HG03045 (cell line): ENCODE data around the gene KIF4A.
"Not testable (repeated sequence)": the region's sequence is repeated elsewhere in the genome, so short reads cannot be mapped to it uniquely, and the experiment has no call there.

Experiments
- ATAC-seq: cut with Tn5 transposase; IDR thresholded peaks from one replicate; pipeline ENCODE4 v1.9.1; 2021; ENCODE audit warnings: mild to moderate bottlenecking, moderate library complexity; ENCODE audit not compliant: unreplicated experiment

Gene KIF4A

GRCh38 chrX:70289168-70289792, 624 bp upstream of the KIF4A start:
- ATAC-seq: no peak

- ATAC-seq: no peak
Observed at GRCh38 chrX:70292788-70293187, 2.9 kb downstream of the KIF4A start.

DNA sequence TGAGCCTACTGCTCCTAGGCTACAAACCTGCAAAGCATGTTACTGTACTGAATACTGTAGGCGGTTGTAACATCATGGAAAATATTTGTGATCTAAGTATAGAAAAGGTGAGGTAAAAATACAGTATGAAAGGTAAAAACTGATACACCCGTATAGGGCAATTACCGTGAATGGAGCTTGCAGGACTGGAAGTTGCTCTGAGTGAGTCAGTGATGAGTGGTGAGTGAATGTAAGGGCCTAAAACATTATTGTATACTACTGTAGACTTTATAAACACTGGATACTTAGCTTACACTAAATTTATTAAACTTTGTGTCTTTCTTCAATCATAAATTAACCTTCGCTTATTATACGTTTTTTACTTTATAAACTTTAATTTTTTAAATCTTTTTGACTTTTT, 3.7 kb downstream of the KIF4A start:
- no peak for ATAC-seq

DNA sequence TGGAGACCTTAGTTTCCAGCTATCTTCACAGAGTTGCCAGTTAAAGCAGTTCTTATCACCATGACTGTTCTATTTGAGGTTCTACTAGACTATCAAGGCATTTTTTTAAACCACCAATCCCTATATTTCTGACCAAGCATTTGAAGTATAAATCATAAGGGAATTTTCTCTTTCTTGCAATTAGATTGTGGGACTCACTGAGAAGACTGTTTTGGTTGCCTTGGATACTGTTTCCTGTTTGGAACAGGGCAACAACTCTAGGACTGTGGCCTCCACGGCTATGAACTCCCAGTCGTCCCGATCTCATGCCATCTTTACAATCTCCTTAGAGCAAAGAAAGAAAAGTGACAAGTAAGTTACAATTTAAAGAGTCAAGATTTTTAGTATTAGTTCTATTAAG, 11.8 kb downstream of the KIF4A start:
- no peak for ATAC-seq

GRCh38 chrX:70313503-70313902, 23.6 kb downstream of the KIF4A start:
- no peak for ATAC-seq

DNA sequence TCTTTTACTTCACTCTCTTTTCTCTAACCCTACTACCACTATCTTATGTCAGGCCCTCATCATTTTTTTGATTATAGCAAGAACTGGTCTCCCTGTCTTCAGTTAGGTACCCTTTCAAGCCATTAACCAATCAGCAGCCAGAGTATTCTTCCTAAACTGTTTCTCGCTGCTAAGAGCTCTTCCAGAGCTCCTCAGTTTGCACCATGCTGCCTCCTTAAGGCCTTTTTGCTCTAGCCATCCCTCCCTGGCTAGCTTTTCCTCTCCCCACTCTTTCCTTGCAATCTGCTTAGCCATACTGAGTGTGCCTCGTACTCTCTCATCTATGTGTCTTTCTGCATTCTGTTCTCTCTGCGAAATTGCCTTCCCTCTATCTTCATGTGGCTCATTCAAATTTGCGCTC, 32.9 kb downstream of the KIF4A start:
- no peak for ATAC-seq

- ATAC-seq: not testable (repeated sequence)
Observed at GRCh38 chrX:70323628-70324027, 33.7 kb downstream of the KIF4A start.

GRCh38 chrX:70324326-70324725, 34.4 kb downstream of the KIF4A start:
- no peak for ATAC-seq

DNA sequence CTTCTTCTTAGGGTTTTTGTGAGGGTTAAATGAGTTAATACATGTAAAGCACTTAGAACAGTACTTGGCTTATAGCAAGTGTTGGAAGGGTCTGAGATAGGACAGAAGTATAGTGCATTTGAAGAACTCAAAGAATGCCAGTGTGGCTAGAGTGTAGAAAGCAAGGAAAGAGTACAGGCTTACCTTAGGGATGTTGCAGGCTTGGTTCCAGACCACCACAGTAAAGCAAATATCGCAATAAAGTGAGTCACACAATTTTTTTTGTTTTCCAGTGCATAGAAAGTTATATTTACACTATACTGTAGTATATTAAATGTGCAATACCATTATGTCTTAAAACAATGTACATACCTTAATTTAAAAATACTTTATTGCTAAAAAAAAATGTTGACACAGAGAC, 41.3 kb downstream of the KIF4A start:
- no peak for ATAC-seq

DNA sequence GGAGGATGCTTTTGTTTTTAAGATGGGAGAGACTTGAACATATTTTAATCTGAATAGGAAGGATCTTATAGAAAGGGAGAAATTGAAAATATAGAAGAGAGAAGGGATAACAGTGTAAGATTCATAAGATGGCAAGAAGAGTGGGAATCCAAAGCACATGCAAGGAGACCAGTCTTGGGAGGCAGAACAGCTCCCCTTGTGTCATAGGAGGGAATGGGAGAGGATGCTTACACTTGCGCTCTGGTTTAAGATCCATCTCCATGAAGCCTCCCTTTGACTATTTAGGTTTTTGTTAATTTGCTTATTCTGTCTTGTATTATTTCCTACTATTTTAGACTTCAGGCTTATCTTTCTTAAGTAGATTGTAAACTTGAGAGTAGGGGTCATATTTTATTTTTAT, 42.7 kb downstream of the KIF4A start:
- no peak for ATAC-seq

- ATAC-seq: peak; percentile 97
Observed at GRCh38 chrX:70336767-70337166, 46.9 kb downstream of the KIF4A start.

DNA sequence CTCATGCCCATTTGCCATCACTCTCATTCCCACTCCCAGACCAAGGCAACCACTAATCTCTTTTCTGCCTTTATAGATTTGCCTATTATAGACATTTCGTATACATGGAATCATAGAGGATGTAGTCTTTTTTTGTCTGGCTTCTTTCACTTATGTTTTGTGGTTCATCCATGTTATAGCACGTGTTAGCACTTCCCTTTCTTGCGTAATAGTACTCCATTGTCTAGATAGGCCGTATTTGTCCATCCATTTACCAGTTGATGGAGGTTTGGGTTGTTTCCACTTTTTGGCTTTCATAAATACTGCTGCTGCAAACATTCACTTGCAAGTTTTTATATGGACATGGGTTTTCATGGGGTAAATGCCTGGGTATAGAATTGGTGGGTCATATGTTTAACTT, 48.4 kb downstream of the KIF4A start:
- no peak for ATAC-seq

DNA sequence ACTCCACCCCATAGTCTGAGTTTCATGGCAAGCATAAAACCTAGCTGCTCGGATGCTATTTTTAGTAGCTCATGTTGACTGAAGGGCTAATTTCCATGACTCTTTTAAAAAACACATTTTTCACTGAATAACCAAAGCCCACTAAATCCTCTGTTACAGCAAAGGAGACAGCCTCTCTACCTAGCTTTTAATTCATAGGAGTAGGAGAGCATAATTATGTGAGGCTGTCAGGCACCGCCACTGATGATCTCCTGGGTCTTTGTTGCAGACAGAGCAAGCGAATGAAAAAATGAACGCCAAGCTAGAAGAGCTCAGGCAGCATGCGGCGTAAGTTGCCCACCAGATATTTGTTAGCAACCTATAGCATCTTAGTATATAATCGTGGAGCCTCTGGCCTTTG, 53.5 kb downstream of the KIF4A start:
- ATAC-seq: no peak

DNA sequence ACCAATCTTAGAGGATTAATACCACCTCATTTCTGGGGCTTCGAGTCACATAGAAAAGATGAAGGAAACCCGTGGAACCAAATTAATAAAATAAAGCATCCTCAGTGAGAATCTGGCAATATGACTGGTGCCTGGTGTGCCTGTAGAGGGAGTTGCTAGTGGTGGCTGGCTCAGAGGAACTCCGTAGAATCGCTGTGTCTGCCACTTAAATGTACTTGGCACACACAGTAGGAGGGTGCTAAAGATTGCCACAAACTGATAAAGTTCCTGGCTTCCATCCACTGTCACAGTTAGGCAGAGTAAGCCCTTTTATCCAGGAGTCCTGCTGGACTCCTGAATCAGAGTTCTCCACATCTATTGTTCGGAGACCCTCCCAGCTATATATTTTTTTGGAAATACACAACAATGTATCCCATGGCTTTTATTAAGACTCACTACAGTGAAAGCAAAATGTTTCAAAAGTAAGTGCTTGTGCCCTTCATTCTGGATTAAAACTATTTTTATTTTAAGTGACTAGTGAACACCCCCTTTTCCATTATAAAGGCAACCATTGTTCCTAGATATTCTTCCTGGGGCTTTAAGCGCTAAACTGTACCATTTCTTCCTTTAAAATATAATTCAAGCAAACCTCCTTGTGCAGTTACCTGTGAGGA, 56.6 kb downstream of the KIF4A start:
- ATAC-seq: no peak

DNA sequence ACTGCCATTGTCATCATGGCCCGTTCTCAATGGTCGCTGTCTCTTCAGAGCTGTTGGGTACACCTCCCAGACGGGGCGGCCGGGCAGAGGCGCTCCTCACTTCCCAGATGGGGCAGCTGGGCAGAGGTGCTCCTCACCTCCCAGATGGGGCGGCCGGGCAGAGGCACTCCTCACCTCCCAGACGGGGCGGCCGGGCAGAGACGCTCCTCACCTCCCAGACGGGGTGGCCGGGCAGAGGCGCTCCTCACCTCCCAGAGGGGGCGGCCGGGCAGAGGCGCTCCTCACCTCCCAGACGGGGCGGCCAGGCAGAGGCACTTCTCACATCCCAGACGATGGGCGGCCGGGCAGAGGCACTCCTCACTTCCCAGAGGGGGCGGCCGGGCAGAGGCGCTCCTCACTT, 58.9 kb downstream of the KIF4A start:
- not testable (repeated sequence) for ATAC-seq

DNA sequence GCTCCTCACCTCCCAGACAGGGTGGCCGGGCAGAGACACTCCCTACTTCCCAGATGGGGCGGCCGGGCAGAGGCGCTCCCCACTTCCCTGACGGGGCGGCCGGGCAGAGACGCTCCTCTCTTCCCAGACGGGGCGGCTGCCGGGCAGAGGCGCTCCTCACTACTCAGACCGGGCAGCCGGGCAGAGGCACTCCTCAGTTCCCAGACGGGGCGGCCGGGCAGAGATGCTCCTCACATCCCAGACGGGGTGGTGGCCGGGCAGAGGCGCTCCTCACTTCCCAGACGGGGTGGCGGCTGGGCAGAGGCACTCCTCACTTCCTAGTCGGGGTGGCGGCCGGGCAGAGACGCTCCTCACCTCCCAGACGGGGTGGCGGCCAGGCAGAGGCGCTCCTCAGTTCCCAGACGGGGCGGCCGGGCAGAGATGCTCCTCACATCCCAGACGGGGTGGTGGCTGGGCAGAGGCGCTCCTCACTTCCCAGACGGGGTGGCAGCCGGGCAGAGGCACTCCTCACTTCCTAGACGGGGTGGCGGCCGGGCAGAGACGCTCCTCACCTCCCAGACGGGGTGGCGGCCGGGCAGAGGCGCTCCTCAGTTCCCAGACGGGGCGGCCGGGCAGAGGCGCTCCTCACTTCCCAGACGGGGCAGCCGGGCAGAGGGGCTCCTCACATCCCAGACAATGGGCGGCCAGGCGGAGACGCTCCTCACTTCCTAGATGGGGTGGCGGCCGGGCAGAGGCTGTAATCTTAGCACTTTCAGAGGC, 59.6 kb downstream of the KIF4A start:
- ATAC-seq: not testable (repeated sequence)

- no peak for ATAC-seq
Observed at GRCh38 chrX:70352496-70352895, 62.6 kb downstream of the KIF4A start.

DNA sequence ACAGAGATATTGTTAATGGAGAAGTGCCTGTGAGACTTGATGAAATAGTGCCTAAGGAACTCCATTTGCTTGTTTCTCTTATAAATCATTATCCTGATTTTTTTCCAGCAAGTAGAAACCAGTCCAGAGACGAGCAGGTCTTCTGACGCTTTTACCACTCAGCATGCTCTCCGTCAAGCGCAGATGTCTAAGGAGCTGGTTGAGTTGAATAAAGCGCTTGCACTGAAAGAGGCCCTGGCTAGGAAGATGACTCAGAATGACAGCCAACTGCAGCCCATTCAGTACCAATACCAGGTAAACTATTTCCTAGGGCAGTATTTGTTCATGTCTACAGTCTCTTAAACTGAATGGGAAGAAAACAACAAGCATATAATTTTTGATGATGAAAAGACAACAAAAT, 63.6 kb downstream of the KIF4A start:
- ATAC-seq: no peak

DNA sequence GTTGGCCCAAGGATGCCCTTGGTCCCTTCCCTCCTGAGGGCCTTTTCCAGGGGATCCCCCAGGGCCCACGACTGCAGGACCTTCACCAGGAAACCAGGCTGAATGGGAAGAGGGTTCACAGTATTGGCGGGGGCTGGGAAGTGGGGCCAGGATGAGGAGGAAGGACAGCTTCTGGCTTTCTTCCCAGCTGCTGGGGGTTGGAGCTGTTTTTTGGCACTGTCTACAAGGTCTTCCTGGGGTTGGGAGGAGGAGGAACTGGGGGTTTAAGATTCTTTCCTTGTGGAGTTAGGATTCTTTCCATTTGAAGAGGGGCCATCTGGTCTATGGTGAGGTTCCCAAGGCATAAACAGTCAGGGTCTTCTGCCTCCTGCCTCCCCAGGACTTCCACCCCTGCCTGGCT, 64.8 kb downstream of the KIF4A start:
- ATAC-seq: no peak

DNA sequence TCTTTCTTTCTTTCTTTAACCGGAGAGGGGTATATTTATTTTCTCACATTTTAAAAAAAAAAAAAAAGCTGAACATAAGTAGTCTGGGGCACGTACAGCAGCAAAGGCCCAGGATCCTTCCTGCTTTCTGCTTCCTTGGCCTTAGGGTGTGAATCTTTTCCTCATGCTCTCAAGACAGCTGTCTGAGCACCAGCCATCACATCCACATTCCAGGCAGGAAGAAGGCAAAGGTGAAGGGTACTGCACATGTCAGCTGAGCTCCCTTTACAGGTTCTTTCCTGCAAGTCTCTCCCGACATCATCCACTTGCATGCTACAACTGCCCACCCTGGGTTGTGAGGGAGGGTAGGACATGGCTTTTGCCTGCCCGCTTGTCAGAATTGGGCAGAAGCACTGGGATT, 69.6 kb downstream of the KIF4A start:
- ATAC-seq: no peak

GRCh38 chrX:70360366-70360765, 70.5 kb downstream of the KIF4A start:
- no peak for ATAC-seq

- ATAC-seq: not testable (repeated sequence)
Observed at GRCh38 chrX:70368731-70369130, 78.8 kb downstream of the KIF4A start.
